GM12891 (cell line): Measurements from ENCODE around the gene UCK2.

Experiments used
- DNase-seq: peaks from one replicate; pipeline ENCODE4 v3.0.0; 2011; ENCODE audit warnings: low spot score; ENCODE audit not compliant: insufficient read length
- FAIRE-seq: peaks from 2 replicates; lab custom pipeline; 2011; peaks lifted over from hg19 to GRCh38; lab: Jason Lieb, UNC
- PAX5 ChIP-seq: IDR thresholded peaks from 2 replicates; pipeline ENCODE4 v1.6.1; 2011; ENCODE audit warnings: low read length, moderate library complexity, mild to moderate bottlenecking; ENCODE audit not compliant: insufficient read depth, severe bottlenecking
- POLR2A ChIP-seq: IDR thresholded peaks from 2 replicates; pipeline ENCODE4 v1.6.1; 2011; ENCODE audit warnings: low read depth, low read length, control low read depth
- POLR2AphosphoS5 ChIP-seq: IDR thresholded peaks from 2 replicates; pipeline ENCODE4 v1.6.1; 2011; ENCODE audit warnings: low read depth, low read length, control low read depth
- POU2F2 ChIP-seq: IDR thresholded peaks from 2 replicates; pipeline ENCODE4 v1.6.1; 2011; ENCODE audit warnings: low read depth, mild to moderate bottlenecking, control low read depth, low read length, moderate library complexity
- SPI1 ChIP-seq: IDR thresholded peaks from 2 replicates; pipeline ENCODE4 v1.6.1; 2011; ENCODE audit warnings: low read depth, low read length, control low read depth
- TAF1 ChIP-seq: IDR thresholded peaks from 2 replicates; pipeline ENCODE4 v1.6.1; 2011; ENCODE audit warnings: low read depth, low read length, control low read depth

Gene UCK2

DNA sequence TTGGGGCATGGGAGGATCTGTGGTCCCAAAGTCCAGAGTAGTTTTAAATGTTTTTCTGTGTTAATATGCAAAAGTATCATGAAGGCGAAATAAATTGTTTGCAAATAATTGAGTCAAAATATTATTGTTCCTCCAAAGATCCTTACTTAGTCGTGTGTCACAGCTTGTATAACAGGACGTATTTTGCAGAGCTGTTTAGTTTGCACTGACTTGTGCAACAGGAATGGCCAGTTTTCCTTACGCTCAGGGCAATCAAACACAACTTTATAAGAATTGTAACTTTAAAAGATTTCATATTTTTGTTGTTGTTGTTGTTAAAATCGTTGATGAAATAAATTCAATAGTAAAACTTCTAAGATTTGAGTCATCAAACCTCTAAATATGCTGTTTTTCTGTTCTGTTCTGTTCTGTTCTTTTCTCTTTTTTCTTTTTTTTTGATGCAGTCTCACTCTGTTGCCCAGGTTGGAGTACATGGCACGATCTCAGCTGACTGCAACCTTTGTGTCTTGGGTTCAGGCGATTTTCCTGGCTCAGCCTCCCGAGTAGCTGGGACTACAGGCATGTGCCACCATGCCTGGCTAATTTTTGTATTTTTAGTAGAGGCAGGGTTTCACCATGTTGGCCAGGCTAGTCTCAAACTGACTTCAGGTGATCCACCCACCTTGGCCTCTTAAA, 60.6 kb downstream of the UCK2 start:
- TF ChIP-seq TAF1 (no peak), SPI1 (no peak), POLR2A (no peak), POU2F2 (no peak), POLR2AphosphoS5 (no peak), PAX5 (no peak)
- DNase-seq (no peak), FAIRE-seq (no peak)

DNA sequence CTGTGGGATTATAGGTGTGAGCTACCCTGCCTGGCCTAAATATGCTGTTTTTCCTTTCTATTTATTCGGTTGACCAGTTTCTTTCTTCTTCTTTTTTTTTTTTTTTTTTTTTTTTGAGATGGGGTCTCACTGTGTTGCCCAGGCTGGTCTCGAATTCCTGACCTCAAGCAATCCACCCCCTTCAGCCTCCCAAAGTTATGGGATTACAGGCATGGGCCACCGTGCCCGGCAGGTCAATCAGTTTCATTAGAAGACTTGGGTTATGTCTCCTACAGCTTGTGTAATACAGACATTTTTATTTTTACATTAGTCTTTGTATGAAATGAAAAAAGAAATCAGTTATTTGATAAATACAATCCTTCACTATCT, 61.1 kb downstream of the UCK2 start:
- TF ChIP-seq POLR2AphosphoS5 (no peak), TAF1 (no peak), SPI1 (no peak)
- FAIRE-seq: no peak

DNA sequence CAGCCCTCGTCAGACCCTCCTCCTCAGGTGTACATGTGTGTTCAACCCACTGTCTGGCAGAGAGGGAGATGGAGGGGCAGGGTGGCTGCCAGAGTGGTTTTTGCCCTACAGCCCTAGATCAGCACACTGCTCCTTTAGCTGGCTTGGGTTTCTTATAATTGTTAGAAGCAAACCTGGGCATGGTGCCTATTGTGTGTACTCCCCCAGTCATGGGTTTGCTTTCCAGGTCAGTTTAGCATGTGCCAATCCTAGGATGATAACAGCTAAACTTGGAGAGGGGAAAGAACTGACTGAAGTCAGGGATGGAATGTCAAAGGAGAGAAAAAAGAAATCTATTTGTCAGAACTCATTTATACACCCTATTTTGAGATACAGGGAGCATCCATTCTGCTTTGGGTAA, 63.3 kb downstream of the UCK2 start:
- FAIRE-seq (no peak), DNase-seq (no peak)
- TF ChIP-seq POLR2A (no peak), PAX5 (no peak), POLR2AphosphoS5 (no peak), TAF1 (no peak), SPI1 (no peak), POU2F2 (no peak)

More for the DNA sequence above, 61.1 kb downstream of the UCK2 start:
- no peak for DNase-seq

DNA sequence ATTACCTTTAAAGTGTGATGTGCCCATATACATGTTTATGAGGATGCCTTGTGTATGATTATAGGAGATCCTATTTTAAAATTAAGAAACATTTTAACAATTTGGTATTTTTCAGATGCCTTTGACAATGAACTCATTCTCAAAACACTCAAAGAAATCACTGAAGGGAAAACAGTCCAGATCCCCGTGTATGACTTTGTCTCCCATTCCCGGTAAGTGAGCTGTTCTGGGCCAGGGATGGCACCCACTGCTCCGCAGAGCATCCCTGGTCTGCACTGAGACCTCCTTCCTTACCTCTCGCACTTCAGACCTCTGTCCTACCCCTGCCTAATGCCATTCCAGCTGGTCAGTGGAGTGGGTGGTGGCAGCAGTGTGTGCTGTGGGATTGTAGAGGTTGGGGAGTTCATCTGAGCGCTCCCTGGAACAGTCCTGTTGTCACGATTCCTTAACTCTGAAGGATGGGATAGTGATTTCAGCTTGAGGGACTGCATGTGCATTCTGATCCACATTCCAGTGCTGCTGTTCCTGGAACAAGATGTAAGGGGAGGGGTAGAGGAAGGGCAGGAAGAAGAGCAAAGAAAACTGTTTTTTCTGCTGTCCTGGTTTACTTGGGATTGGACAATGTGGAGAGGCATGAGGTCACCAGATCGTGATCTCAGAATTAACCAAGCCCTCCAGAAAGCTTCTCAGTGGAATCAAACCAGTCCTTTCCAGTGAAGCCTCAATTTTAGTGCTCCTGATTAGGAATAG, 63.9 kb downstream of the UCK2 start:
- FAIRE-seq (no peak), DNase-seq (no peak)
- no peak for TF ChIP-seq TAF1
- TF ChIP-seq POLR2A: no peak
- TF ChIP-seq POLR2AphosphoS5: no peak
- TF ChIP-seq POU2F2: no peak
- no peak for TF ChIP-seq PAX5
- TF ChIP-seq SPI1: no peak

DNA sequence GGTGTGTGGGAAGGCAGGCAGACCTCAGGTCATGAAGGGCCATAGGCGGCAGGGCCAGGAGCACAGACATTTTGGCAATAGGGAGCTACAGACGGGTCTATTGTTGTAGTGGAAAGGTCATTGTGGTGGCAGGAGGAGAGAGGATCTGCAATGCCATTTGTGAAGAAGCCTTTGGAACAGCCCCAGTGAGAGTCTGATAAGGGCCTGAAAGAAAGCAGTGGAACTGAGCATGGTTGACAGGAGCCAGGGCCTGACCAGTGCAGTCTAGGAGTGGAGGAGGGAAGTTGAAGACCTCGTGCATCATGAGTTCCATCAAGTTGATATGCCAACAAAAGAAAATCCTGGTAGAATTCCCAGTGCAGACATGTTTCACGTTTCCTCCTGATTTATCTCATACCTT, 65.5 kb downstream of the UCK2 start:
- no peak for TF ChIP-seq SPI1
- TF ChIP-seq POLR2A: no peak
- no peak for TF ChIP-seq POLR2AphosphoS5
- no peak for TF ChIP-seq POU2F2
- no peak for TF ChIP-seq PAX5
- TF ChIP-seq TAF1: no peak
- DNase-seq (no peak), FAIRE-seq (no peak)

DNA sequence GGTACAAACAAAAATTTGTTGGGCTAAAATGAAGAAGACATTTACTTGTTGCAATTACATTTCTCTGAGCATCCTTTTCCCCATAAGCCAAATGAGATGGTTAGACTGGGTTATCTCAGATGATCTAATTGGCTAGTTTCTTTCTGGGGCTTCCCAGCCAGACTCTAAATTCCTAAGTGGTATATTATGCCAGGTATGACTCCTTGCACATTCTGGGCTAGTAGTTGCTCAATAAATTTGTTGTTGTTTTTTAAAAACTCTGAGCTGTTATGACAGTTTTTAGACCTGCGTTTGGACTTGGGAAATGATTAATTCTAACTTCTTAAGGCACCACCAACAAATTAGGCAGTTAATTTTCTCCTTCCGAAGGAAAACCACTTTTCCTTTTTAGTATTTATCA, 66.1 kb downstream of the UCK2 start:
- no peak for FAIRE-seq
- DNase-seq: no peak

DNA sequence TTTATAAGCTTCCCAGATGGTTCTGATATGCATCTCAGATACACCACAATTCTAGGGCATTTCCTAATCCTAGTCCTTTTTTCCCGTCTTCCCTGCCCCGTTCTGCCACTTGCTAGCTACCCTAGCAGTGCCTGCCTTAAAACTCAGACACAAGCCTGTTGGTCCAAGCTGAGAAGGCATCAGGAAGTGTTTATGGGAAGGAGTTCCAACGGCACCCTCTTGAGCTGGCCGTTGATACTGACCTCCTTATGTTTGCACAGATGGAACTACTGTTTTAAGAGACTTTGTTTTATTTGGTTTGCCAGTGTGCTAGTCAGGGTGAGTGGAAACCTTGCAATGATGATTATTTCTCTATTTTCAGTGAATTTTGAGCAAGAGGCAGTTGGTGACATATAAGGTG, 67.2 kb downstream of the UCK2 start:
- DNase-seq: no peak
- TF ChIP-seq TAF1: no peak
- no peak for TF ChIP-seq POLR2A
- no peak for TF ChIP-seq SPI1
- TF ChIP-seq PAX5: no peak
- TF ChIP-seq POU2F2: no peak
- no peak for TF ChIP-seq POLR2AphosphoS5
- no peak for FAIRE-seq

More for the DNA sequence above, 66.1 kb downstream of the UCK2 start:
- TF ChIP-seq POLR2AphosphoS5: no peak

DNA sequence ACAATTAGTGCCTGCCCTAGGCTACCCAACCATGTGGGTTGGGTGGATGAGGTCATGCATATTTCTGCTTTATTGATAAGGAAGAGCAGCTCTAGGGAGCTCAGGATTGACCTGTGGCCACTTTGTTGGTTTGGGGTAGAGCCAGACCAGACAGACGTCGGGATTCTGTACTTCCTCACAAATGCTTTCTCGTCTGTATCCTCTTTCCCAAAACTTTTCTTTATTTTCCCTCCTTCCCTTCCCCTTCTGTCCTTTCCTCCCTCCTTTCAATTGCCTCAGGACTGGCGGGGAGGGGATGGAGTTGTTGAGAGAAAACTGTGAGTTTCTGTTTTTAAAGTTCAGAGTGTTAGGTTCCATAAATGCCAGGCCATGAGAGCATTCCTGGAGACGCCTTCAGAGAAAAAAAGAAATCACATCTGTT, 68.0 kb downstream of the UCK2 start:
- no peak for FAIRE-seq

DNA sequence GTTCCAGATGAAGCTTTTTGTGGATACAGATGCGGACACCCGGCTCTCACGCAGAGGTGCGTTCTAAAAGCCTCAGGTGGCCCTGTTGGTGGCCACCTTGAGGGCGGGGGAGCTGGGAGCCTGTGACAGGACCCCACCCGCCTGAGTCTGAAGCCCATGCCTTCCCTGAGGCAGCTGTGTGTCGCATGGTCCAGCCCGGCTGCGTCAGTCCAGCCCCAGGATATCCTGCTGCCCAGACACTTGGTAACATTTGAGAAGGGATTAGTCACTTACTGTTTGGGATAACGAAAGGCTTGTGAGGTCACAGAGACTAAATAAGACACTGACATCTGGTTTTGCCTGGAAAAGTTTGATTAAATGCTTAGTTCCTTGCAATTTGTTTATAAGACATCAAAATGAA, 68.9 kb downstream of the UCK2 start:
- TF ChIP-seq TAF1 (no peak), SPI1 (no peak), POLR2AphosphoS5 (no peak), POLR2A (no peak), POU2F2 (no peak), PAX5 (no peak)
- no peak for DNase-seq
- no peak for FAIRE-seq

More for the DNA sequence above, 68.0 kb downstream of the UCK2 start:
- no peak for DNase-seq
- TF ChIP-seq TAF1 (no peak), POU2F2 (no peak), SPI1 (no peak), POLR2A (no peak), POLR2AphosphoS5 (no peak), PAX5 (no peak)

DNA sequence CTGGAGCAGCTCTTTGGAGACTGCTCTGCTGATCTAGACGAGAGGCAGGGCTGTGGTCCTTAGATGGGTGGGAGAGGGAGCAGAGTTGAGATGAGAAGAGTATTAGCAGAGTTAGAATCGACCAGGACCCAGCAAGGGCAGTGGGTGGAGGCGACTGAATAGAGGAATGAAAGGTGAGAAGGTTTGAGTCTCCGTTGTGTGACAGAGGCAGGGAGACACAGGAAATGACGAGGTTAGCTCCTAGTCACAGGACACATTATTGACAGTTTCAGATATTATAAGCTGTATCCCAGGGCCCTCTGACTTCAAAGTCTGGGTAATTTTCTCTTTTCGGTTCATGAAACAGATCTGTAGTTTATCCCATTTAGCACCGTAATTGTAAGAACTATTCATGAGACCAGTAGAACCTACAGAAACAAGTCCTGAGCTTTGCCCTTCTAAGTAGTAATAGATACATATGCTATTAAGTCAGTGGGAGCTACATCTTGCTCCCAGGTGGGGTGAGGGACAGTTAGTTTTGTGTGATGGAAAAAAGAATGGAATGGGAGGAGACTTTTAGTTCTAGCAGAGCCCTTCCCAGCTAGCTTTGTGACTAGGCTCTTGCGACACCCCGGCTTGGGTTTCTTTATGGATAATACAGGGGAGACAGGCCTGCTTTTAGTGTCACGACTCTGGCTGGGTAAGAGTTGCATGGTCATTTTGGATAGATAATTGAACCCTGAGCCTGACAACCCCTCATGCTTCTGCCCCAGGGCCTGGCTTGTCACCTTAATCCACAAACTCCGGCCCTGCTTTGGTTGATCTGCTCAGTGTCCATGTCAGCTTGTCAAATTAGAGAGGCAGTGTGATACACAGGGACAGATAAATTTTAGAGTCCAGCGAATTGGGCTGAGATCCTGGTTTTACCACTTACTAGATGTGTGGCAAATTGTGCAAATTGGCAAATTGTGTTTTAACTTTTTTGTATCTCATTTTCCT, 70.2 kb downstream of the UCK2 start:
- FAIRE-seq (no peak), DNase-seq (no peak)
- no peak for TF ChIP-seq POU2F2
- no peak for TF ChIP-seq PAX5
- TF ChIP-seq SPI1: no peak
- TF ChIP-seq TAF1: no peak
